G401 (cell line): ENCODE measurements around the gene LMNB1. TPM values are rescaled to one million over a fixed set of nuclear protein-coding genes. Genes with fewer than 3 reads are reported as not detected.
"Not testable (repeated sequence)": the region's sequence is repeated elsewhere in the genome, so short reads cannot be mapped to it uniquely, and the experiment has no call there.

Experiments used
- DNase-seq: peaks from one replicate; pipeline ENCODE4 v3.0.0-alpha.2; 2015; ENCODE audit warnings: low spot score
- in situ Hi-C: cut with HindIII; loops from 2 replicates; pipeline ENCODE4 v1.10.0; 2016; ENCODE audit warnings: low sequenced_read_pairs, mixed read lengths
- total RNA-seq: library from RNA; depleted of rRNA; stranded (reverse); fragments of >200 nt; shearing (Covaris generic); gene quantifications from 2 replicates; pipeline ENCODE4 v1.2.3, GENCODE V29; 2014

Gene LMNB1
- total RNA-seq, 1 experiment from 2014 or later: 250 TPM

DNA sequence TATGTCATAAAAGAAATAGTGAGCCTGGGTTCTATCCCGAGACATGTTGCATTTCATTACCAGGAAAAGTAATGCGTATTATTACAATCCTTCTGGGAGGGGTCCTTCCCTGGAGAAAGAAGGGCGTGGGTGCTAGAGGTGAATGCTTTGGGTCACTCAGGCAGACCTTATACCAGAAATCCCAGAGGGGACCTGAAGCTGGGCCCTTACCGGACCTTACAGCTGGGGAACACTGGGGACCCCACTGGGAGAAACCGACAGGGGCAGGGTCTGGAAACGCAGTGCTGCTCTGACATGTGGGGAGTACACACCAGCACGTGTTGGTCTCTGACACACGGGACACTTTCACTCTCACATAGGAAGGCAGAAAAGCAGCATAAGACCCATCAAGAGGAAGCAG lies 71.3 kb downstream of the LMNB1 start:
- in situ Hi-C loops: no loop called here
- no peak for DNase-seq

DNA sequence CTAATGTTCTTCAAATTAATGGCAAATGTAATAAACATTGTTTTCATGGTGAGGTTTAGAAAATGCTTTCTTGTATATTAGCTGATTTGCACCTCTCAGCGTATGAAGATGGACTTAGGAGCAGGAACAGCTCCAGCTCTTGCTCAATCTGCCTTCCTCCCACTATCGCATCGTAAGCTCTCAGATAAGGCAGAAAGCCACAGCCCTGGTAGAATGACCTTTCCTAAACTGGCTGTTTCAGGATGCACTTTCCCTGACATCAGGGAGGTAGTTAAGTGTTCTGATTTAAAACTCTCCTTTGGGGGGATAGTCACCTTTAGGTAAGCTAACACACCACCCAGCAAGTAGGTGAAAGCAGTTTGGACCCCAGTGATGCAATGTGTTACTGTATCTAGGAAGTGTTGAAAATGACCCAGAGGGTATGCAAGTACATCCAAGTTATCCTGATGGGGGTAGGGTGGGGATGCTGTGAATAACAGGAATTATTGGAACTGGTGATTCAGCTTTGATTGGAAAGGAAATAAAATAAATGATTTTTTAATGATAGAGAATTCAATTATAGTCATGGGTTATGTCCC lies 72.3 kb downstream of the LMNB1 start:
- no peak for DNase-seq
- in situ Hi-C loops: no loop called here

GRCh38 chr5:126851501-126852011 lies 74.6 kb downstream of the LMNB1 start:
- no peak for DNase-seq
- in situ Hi-C loops: no loop called here

DNA sequence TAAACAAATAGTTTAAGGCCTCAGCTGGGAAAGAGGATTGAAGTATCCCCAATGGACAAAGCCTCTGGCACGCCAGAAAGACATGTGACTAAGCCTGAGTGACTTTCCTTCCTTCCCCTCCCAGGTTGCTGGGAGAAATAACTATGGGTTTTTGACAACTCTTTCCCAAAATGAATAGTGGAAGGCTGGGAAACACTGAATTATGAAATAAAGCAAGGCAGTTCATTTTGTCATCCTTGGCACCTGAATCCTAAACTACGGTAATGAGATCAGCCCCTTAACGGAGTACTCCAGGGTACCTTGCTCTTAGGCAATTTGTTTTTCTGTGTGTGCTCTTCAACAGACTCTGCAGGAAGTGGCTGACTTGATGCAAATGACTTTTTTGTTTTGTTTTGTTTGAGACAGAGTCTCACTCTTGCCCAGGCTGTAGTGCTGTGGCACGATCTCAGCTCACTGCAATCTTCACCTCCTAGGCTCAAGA lies 75.2 kb downstream of the LMNB1 start:
- in situ Hi-C loops: no loop called here
- DNase-seq: no peak

- in situ Hi-C loops: no loop called here
Observed at GRCh38 chr5:126852841-126853271, 75.9 kb downstream of the LMNB1 start.

DNA sequence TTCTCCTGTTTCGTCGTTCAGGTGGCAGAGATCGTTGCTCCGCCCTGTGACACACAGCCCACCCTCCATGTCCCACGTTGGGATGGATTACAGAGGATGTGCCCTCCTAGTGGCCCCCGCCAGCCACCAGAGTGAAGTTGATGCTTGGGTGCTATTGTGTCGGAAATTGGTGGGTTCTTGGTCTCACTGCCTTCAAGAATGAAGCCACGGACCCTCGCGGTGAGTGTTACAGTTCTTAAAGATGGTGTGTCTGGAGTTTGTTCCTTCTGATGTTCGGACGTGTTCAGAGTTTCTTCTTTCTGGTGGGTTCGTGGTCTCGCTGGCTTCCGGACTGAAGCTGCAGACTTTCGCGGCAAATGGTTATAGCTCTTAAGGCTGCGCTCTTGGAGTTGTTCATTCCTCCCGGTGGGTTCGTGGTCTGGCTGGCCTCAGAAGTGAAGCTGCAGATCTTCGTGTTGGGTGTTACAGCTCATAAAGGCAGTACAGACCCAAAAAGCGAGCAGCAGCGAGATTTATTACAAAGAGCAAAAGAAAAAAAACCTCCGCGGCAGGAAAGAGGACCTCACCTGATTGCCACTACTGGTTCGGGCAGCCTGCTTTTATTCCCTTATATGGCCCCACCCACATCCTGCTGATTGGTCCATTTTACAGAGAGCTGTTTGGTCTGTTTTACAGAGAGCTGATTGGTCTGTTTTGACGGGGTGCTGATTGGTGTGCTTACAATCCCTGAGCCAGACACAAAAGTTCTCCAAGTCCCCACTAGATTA lies 76.8 kb downstream of the LMNB1 start:
- in situ Hi-C loops, DNase-seq: not testable (repeated sequence)

More at GRCh38 chr5:126852841-126853271, 75.9 kb downstream of the LMNB1 start:
- DNase-seq: no peak

DNA sequence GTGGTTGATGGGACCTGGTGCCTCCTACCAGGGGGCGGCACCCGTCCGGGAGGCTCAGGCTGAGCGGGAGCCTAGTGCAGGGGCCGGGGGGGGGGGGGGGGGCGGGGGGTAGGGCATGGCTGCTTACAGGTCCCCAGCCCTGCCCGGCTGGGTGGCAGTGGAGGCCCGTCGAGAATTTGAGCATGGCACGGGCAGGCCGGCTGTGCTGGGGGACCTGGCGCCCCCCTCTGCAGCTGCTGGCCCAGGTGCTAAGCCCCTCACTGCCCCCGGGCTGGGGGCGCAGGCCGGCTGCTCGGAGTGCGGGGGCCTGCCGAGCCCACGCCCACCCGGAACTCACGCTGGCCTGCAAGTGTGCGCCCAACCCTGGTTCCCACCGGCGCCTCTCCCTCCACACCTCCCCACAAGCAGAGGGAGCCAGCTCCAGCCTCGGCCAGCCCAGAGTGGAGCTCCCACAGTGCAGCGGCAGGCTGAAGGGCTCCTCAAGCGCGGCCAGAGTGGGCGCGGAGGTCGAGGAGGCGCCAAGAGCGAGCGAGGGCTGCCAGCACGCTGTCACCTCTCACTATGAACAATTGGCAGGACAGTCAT lies 77.7 kb downstream of the LMNB1 start:
- in situ Hi-C loops: no loop called here

DNA sequence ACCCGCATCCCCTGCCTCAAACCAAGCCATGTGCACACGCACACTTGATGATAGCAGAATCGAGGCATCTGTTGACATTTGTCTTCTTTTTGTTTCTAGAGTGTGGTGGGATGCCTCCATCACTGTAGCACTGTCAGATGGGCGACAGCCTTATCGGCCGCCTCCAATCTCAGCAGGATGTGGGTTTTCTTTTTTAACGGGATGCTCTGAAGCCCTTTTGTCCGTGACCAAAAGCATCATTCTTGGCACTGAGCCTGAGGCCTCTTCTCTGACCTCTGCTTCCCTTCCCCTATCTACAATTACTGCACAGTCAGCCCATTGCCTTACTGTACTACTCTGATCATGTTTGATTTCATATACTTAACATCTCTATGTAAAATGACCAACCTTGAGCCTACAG lies 78.3 kb downstream of the LMNB1 start:
- in situ Hi-C loops: no loop called here

More for the DNA sequence above, 77.7 kb downstream of the LMNB1 start:
- no peak for DNase-seq

DNA sequence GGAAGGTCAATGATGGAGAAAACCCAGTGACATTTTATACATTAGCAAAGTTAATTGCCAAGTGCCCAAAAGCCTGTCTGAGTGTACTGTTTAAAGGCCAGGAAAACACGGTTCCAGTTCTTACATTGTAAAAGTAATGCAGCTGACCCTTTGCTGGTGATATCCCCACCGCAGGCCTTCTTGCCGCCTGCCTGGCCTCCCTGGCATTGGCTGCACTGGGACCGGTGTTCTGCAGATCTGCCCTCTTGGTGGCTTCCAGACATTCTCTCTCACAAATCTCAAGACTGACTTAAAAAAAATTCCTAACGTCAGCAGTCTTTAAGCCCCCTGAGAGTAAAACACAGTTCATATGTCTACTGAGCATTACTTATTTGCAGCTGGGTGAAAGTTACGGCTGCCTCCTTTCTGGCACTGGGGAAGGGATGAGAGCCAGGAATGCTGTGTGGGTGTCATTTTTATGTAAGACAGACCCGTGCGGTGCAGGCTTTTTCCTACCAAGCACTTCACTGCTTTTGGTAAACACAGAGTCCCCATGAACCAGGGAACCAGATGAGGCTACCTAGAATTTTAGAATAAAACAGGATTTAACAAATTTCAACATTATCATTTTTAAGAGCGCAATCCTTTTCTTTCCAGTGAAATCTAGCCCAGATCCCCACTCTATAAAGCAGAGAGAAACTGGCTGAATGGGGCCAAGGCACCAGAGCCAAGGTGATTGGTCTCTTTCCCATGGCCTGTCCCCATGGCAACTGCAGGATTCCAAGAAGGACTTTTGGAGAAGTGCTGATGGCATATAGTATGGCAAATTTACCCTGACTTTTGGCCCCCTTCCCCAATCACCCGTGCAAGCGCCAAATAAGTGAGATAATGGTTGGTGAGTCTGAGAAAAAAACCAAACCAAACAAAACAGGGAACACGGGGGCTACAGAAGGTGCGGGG lies 80.8 kb downstream of the LMNB1 start:
- in situ Hi-C loops: no loop called here
- peak; percentile 52 for DNase-seq

More for the DNA sequence above, 78.3 kb downstream of the LMNB1 start:
- no peak for DNase-seq

DNA sequence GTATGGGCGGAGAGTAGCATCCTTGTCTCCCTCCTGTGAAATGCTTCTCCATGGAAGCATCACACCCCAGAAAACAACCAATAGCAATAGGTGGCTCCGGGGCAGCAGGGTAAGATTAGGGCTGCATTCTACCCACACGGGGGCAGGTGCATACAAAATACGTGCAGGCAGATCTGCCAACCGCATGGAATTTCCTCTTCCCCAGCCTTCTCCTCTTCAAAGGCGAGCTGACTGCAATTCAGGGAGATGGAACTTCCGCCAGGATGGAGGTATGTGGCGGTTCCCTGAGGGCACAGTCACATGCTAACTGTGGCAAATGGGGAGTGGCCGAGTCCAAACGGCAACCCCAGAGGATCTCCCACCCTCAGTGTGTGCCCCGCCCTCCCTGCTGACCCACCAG lies 81.5 kb downstream of the LMNB1 start:
- in situ Hi-C loops: no loop called here
- DNase-seq: no peak

GRCh38 chr5:126863402-126863801 lies 86.5 kb downstream of the LMNB1 start:
- no peak for DNase-seq
- in situ Hi-C loops: no loop called here

DNA sequence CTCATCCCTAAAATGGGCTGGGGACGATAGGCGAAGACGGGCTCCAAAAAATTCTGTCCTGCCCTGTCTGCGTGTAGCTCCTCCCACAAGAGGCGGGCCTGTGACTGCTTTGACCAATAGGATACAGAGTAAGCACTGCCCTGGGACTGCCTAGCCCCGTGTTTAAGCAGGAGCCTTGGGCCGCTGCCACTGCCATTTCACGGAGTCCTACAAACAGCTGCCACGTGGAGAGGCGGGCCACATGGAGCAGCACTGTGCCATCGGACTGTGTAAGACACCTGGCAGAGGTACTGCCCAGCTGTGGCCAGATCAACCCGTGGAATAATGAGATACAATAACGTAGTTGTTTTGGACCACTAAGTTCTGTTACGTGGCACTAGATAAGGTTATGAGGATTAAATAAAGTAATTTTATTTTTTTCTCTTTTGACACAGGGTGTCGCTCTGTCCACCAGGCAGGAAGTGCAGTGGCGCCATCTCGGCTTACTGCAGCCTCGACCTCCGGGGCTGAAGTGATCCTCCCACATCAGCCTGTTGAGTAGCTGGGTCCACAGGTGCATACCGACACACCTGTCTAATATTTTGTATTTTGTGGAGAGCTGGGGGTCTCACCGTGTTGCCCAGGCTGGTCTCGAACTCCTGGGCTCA lies 87.2 kb downstream of the LMNB1 start:
- in situ Hi-C loops: no loop called here
- DNase-seq: no peak

GRCh38 chr5:126865299-126865698 lies 88.4 kb downstream of the LMNB1 start:
- in situ Hi-C loops: no loop called here
- no peak for DNase-seq

GRCh38 chr5:126866851-126867636 lies 90.1 kb downstream of the LMNB1 start:
- in situ Hi-C loops: no loop called here
- DNase-seq: peak; percentile 77

- no peak for DNase-seq
- in situ Hi-C loops: no loop called here
Observed at GRCh38 chr5:126868338-126869004, 91.5 kb downstream of the LMNB1 start.

- in situ Hi-C loops: no loop called here
- peak; percentile 40 for DNase-seq
Observed at GRCh38 chr5:126869005-126869451, 92.1 kb downstream of the LMNB1 start.

DNA sequence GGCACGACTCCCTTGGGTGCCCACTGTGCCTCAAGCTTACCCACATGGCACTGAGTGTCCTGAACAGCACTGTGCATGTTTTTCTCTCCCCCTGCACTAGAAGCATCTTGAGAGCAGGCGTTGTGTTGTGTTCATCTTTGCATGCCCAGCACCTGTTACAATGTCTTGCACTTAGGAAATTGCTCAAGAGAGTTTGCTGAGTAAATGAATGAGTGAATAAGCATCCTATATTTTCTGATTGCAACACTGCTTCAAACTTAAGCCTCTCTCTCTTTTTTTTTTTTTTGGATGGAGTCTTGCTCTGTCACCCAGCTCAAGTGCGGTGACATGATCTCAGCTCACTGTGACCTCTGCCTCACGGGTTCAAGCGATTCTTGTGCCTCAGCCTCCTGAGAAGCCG lies 94.5 kb downstream of the LMNB1 start:
- in situ Hi-C loops: no loop called here
- no peak for DNase-seq
